ENCODE measurements around the gene SAP30BP. TPM values are rescaled to one million over a fixed set of nuclear protein-coding genes. Genes with fewer than 3 reads are reported as not detected.

The SAP30BP gene
- 60.1 and 68.9 TPM in 2 replicates for total RNA-seq

DNA sequence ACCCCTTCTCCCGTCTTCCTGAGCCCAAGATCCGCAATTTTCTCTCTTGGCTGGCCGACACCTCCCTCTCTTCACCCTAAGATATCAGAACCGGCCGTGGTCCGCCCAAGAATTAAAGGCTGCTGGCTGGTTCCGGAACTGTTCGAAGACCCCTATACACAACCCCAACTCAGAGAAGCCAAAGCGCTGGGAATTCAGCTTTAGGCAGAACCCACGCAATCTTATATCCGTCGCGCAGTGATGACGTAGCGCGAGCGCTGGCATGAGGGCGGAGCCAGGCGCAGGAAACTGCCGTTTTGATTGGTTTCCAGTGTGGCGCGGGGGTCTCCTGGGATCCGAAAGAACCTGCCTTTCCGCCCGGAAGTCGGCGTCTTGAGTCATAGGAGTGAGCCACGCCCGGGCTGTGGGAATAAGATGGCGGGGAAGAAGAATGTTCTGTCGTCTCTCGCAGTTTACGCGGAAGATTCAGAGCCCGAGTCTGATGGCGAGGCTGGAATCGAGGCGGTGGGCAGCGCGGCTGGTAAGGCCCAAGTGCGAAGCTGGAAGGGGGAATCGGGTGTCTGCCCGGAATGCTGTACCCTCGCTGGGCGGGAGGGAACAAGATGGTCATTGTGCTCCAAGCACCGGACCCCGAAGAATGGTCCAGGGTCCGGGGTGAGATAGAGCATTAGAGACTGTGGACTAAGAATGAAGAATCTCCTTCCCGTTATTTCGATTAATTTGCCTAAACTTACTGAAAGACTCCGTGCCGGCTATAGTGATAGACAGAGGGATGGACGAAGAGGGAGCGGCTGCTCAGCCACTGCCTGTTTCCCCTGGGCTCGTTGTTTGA is at the start of gene SAP30BP, which contains the start of gene RECQL5:
Gene SAP30BP, plus strand, starts transcription at position 380 of the 832 bp plus-strand sequence. Its CDS starts 35 bp downstream, at position 415.
Gene RECQL5, minus strand, starts transcription at position 196 of the 832 bp plus-strand sequence. CDS start 597 bp downstream, outside the sequence.

GRCh38 chr17:75632863-75633485 is 34.2 kb upstream of the SAP30BP start, which contains the start of gene SMIM5:
SMIM5 (plus strand) TSS chr17:75633434; CDS start chr17:75640202, 6,768 bp downstream.

GRCh38 chr17:75720656-75721462 is 53.7 kb downstream of the SAP30BP start, which contains the start of gene ITGB4:
ITGB4 (plus strand) TSS chr17:75721459; CDS start chr17:75724704, 3,245 bp downstream.

Other genes starting within 250 kb of the SAP30BP start
- gene TMEM94, start 210.7 kb upstream of the SAP30BP start, total RNA-seq = 67.1 and 74.8 TPM in 2 replicates
- gene CASKIN2, start 151.8 kb upstream of the SAP30BP start, total RNA-seq = 12.5 and 26.1 TPM in 2 replicates
- 18.1 and 24.4 TPM in 2 replicates for gene TSEN54, start 150.8 kb upstream of the SAP30BP start, total RNA-seq
- gene LLGL2, start 141.6 kb upstream of the SAP30BP start, total RNA-seq = 8.3 and 34.5 TPM in 2 replicates
- 4.1 and 24.6 TPM in 2 replicates for gene MYO15B, start 79.5 kb upstream of the SAP30BP start, total RNA-seq
- gene SMIM5, start 33.9 kb upstream of the SAP30BP start, total RNA-seq = 0.25 TPM in 1 of 2 replicates, not detected in the other
- gene RECQL5, start 184 bp upstream of the SAP30BP start, total RNA-seq = 13.2 and 32.3 TPM in 2 replicates
- gene ITGB4, start 54.1 kb downstream of the SAP30BP start, total RNA-seq = 4.1 and 85.9 TPM in 2 replicates
- gene GALK1, start 97.9 kb downstream of the SAP30BP start, total RNA-seq = 58.3 and 61.6 TPM in 2 replicates
- gene UNK, start 117.5 kb downstream of the SAP30BP start, total RNA-seq = 17.5 and 23.6 TPM in 2 replicates
- 5.1 and 15.7 TPM in 2 replicates for gene UNC13D, start 177.1 kb downstream of the SAP30BP start, total RNA-seq
- gene WBP2, start 188.0 kb downstream of the SAP30BP start, total RNA-seq = 55.2 and 85.8 TPM in 2 replicates
- 32.8 and 41.4 TPM in 2 replicates for gene TRIM47, start 211.2 kb downstream of the SAP30BP start, total RNA-seq
- gene TRIM65, start 229.6 kb downstream of the SAP30BP start, total RNA-seq = 29.5 and 32.6 TPM in 2 replicates
- 45.3 and 52.8 TPM in 2 replicates for gene MRPL38, start 237.5 kb downstream of the SAP30BP start, total RNA-seq

Measured in mesangial cell (primary cell).